Measurements from ENCODE around the gene CDC42BPA. TPM values are rescaled to one million over a fixed set of nuclear protein-coding genes. Genes with fewer than 3 reads are reported as not detected.

Gene CDC42BPA
- total RNA-seq, 1 donor from 2014 or later: 61.6 TPM

DNA sequence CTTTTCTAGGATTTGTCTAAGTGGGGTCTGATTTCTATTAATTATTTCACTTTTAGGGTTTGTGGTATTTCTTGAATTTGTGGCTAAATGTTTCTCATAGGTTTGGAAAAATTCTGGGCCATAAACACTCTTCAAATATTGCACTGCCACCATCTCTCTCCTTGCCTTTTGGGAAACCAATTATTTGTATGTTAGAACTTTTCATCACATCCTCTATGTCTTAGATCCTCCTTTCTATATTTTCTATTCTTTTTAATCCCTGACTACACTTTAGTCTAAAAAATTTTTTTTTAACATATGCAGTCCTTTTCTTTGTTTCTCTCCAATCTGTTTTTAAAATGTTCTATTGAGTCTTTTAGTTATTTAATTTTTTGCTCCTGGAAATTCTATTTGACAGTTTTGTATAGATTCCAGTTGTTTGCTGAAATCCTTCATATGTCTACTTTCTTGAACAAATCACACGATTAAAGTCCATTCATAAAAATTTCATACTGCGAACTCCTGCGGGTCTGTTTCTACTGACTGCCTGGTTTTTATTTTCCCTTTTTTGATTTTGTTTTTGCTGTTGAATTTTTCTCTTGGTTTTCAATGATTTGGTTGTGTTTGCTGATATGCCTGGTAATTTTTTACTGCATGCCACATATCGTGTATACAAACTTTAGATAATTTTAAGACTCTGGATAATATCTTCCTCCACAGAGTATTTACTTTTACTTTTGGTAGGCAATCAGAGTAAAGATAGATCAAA, 235.1 kb downstream of the CDC42BPA start:
- Mint-ChIP-seq H3K4me3 (ENCODE audit: unreplicated experiment) (no peak overlapping the region), H3K27me3 (ENCODE audit: low read depth) (no peaks in the 10 kb centered on the region), H3K27ac (ENCODE audit: unreplicated experiment) (no peak overlapping the region), H3K9me3 (ENCODE audit: low read depth) (peaks cover 16% of the 10 kb centered on the region), H3K36me3 (ENCODE audit: low read depth) (peaks cover 36% of the 10 kb centered on the region), H3K4me1 (ENCODE audit: low read depth) (peaks cover 8% of the 10 kb centered on the region)
- TF ChIP-seq, protein P1, sequence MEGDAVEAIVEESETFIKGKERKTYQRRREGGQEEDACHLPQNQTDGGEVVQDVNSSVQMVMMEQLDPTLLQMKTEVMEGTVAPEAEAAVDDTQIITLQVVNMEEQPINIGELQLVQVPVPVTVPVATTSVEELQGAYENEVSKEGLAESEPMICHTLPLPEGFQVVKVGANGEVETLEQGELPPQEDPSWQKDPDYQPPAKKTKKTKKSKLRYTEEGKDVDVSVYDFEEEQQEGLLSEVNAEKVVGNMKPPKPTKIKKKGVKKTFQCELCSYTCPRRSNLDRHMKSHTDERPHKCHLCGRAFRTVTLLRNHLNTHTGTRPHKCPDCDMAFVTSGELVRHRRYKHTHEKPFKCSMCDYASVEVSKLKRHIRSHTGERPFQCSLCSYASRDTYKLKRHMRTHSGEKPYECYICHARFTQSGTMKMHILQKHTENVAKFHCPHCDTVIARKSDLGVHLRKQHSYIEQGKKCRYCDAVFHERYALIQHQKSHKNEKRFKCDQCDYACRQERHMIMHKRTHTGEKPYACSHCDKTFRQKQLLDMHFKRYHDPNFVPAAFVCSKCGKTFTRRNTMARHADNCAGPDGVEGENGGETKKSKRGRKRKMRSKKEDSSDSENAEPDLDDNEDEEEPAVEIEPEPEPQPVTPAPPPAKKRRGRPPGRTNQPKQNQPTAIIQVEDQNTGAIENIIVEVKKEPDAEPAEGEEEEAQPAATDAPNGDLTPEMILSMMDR (IDR thresholded peaks at IDR 0.05): no peak
- DNase-seq (ENCODE audit: low spot score): no peak

DNA sequence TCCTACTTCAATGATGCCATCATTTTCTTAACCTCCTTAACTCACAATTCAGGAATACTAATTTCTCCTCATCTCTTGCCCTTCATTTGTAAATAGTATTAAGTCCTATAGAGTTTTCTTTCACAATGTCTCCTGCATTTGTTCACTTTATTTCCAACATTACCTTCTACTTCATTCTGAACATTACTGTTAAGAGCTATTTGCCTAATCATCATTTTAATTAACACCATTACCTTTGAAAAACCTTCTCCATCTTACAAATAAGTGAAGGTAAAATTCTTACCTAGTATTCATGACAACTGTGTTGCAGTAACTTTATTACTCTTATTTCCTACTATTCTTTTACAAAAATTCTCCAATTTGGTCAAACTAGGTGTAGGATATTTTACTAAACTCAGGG, 240.5 kb downstream of the CDC42BPA start:
- peaks cover 15% of the 10 kb centered on the region for H3K36me3 Mint-ChIP-seq (ENCODE audit: low read depth)
- H3K4me1 Mint-ChIP-seq (ENCODE audit: low read depth): no peaks in the 10 kb centered on the region
- H3K27me3 Mint-ChIP-seq (ENCODE audit: low read depth): no peaks in the 10 kb centered on the region
- no peak for DNase-seq (ENCODE audit: low spot score)
- H3K4me3 Mint-ChIP-seq (ENCODE audit: unreplicated experiment): no peak overlapping the region
- no peak overlapping the region for H3K27ac Mint-ChIP-seq (ENCODE audit: unreplicated experiment)
- peaks cover 2% of the 10 kb centered on the region for H3K9me3 Mint-ChIP-seq (ENCODE audit: low read depth)
- TF ChIP-seq, protein P1 (IDR thresholded peaks at IDR 0.05): no peak

DNA sequence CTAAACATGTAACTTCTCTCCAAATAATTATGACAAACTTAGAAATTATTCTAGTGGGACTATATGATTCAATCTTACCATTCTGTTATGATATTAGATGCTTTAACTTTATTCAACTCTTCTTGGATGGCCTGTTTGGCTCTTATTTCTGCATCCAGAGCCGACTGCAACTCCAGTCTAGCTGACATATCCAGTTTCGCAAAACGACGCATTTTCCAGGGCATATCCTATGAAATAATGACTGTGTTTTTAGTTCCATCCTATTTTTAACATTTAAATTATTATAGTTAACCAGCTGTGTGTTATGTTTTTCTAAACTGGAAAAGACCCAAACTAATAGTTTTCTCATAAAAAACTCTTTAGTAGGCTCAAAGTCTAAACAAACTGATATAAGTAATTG, 244.5 kb downstream of the CDC42BPA start:
- H3K36me3 Mint-ChIP-seq (ENCODE audit: low read depth): peaks cover 14% of the 10 kb centered on the region

DNA sequence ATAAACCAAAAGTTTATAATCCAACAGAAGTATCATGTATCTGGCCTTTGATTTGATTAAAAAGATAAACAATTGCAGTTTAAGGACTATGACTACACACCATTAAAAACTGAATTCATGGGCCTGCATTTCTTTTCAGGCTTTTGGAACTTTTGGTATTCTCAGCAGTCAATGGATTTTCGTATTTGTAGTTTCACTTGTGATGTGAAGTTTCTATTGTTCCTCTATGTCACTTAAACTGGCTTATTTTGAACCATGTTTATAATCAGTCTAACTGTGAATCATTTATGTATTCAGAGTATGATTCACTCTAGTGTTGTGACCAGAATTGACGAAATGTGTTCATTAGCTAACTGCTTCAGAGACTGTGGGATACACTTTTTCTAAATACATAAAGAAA, 245.3 kb downstream of the CDC42BPA start:
- DNase-seq (ENCODE audit: low spot score): no peak
- TF ChIP-seq, protein P1 (IDR thresholded peaks at IDR 0.05): no peak
- Mint-ChIP-seq H3K27ac (ENCODE audit: unreplicated experiment) (no peak overlapping the region), H3K9me3 (ENCODE audit: low read depth) (no peaks in the 10 kb centered on the region), H3K27me3 (ENCODE audit: low read depth) (no peaks in the 10 kb centered on the region), H3K4me3 (ENCODE audit: unreplicated experiment) (no peak overlapping the region), H3K36me3 (ENCODE audit: low read depth) (peaks cover 14% of the 10 kb centered on the region), H3K4me1 (ENCODE audit: low read depth) (peaks cover 9% of the 10 kb centered on the region)

More for the DNA sequence above, 244.5 kb downstream of the CDC42BPA start:
- DNase-seq (ENCODE audit: low spot score): no peak
- Mint-ChIP-seq H3K4me3 (ENCODE audit: unreplicated experiment) (no peak overlapping the region), H3K9me3 (ENCODE audit: low read depth) (no peaks in the 10 kb centered on the region), H3K27me3 (ENCODE audit: low read depth) (no peaks in the 10 kb centered on the region), H3K4me1 (ENCODE audit: low read depth) (peaks cover 9% of the 10 kb centered on the region), H3K27ac (ENCODE audit: unreplicated experiment) (no peak overlapping the region)
- TF ChIP-seq, protein P1 (IDR thresholded peaks at IDR 0.05): no peak

DNA sequence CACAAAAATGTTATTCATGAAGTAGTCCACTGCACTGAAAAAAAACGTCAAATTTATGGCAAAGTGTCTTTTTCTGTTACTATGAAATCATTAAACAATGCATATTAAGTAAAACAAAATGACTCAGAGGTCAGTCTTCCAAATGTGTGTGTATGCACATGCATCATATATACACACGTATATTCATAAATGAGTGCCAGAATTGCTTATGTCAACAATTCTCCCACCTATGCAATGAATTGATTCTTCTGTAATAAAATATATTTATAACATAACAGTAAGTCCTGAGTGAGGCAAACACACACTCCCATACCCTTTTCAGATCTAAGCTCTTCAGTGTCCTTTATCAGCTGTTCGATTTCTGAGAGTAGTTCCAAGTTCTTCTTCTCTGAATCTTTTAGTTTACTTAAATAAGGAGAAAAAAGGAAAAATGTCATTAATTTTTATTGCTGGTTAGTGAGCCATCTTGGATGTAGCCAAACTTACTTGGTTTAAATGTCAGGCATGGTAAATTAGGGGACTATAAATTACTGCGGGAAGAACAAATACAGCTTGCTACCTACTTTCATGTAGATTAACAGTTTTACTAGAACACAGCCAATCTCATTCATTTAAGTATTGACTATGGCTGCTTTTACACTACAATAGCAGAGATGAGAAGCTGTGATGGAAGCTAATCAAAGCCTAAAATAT, 246.3 kb downstream of the CDC42BPA start:
- no peak overlapping the region for H3K4me3 Mint-ChIP-seq (ENCODE audit: unreplicated experiment)
- peaks cover 12% of the 10 kb centered on the region for H3K4me1 Mint-ChIP-seq (ENCODE audit: low read depth)
- H3K36me3 Mint-ChIP-seq (ENCODE audit: low read depth): peaks cover 14% of the 10 kb centered on the region
- TF ChIP-seq, protein P1 (IDR thresholded peaks at IDR 0.05): no peak
- H3K27me3 Mint-ChIP-seq (ENCODE audit: low read depth): no peaks in the 10 kb centered on the region
- DNase-seq (ENCODE audit: low spot score): no peak
- H3K27ac Mint-ChIP-seq (ENCODE audit: unreplicated experiment): no peak overlapping the region
- no peaks in the 10 kb centered on the region for H3K9me3 Mint-ChIP-seq (ENCODE audit: low read depth)

Measured in chondrocyte (in vitro differentiated cells).